ENCODE results near the gene RSBN1.

RSBN1 gene

DNA sequence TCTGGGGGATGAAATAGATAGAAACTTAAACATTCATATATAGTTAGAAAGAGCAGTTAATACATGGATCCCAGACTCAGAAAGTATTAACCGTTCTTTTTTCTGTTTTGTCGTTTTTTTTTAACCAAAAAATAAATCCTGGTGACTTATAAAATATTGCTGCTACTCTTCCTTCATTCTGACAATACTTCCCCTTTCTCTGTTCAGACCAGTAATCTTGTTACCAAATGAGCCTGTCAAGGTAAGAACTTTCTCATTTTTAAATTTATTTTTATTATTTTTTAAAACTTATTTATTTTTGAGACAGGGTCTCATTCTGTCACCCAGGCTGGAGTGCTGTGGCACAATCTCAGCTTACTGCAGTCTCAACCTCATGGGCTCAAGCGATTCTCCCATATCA is 45.5 kb upstream of the RSBN1 start:
- no peak overlapping the region for H3K4me2 ChIP-seq (ENCODE audit: low read length)
- peaks cover 53% of the 10 kb centered on the region for H3K36me3 ChIP-seq (ENCODE audit: insufficient read depth, low read length)
- H3K9ac ChIP-seq (ENCODE audit: low read length): no peak overlapping the region
- no peaks in the 10 kb centered on the region for H3K27me3 ChIP-seq (ENCODE audit: insufficient read depth, low read length)
- H3F3A ChIP-seq (ENCODE audit: insufficient read depth, low read length): no peaks in the 10 kb centered on the region
- H3K9me3 ChIP-seq (ENCODE audit: low read length): no peaks in the 10 kb centered on the region
- peaks cover 48% of the 10 kb centered on the region for H3K4me1 ChIP-seq (ENCODE audit: insufficient read depth, low read length, severe bottlenecking)
- TF ChIP-seq, protein P1, sequence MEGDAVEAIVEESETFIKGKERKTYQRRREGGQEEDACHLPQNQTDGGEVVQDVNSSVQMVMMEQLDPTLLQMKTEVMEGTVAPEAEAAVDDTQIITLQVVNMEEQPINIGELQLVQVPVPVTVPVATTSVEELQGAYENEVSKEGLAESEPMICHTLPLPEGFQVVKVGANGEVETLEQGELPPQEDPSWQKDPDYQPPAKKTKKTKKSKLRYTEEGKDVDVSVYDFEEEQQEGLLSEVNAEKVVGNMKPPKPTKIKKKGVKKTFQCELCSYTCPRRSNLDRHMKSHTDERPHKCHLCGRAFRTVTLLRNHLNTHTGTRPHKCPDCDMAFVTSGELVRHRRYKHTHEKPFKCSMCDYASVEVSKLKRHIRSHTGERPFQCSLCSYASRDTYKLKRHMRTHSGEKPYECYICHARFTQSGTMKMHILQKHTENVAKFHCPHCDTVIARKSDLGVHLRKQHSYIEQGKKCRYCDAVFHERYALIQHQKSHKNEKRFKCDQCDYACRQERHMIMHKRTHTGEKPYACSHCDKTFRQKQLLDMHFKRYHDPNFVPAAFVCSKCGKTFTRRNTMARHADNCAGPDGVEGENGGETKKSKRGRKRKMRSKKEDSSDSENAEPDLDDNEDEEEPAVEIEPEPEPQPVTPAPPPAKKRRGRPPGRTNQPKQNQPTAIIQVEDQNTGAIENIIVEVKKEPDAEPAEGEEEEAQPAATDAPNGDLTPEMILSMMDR (IDR thresholded peaks at IDR 0.05; ENCODE audit: low read length): no peak
- no peak for TF ChIP-seq EZH2 (IDR thresholded peaks at IDR 0.05; ENCODE audit: borderline replicate concordance, low read length)
- H3K79me2 ChIP-seq (ENCODE audit: insufficient read depth, low read length): peaks cover 11% of the 10 kb centered on the region; the same call in 1 of the 2 replicates
- no peaks in the 10 kb centered on the region for H4K20me1 ChIP-seq (ENCODE audit: insufficient read depth, low read length)
- H3K27ac ChIP-seq (ENCODE audit: low read depth, low read length, poor library complexity, severe bottlenecking): peak overlapping the region; percentile 72
- no peak overlapping the region for H3K4me3 ChIP-seq (ENCODE audit: low read depth, low read length, poor library complexity, severe bottlenecking)
- H2AFZ ChIP-seq (ENCODE audit: low read length): no peak overlapping the region
- H3K9me2 ChIP-seq (ENCODE audit: low read depth, low read length): no peaks in the 10 kb centered on the region

DNA sequence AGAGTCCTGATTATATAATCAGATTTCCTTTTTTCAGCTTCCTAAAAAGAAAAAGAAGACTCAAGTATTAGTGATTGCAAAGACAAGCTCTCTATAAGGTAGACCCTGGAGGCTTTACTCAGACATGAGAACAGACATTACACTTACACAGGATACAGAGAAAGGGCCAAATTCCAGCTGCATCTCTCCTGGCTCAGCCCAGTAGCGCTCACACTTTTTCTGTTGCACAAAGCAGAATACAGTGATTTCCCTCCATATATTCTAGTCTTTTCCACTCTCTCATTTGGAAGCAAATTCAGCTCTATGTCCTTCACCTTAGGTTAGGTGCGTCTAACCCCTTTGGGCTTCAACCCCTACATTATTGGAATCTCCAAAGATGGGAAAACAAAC is 44.1 kb upstream of the RSBN1 start:
- no peaks in the 10 kb centered on the region for H4K20me1 ChIP-seq (ENCODE audit: insufficient read depth, low read length)
- no peak overlapping the region for H2AFZ ChIP-seq (ENCODE audit: low read length)
- H3K4me2 ChIP-seq (ENCODE audit: low read length): no peak overlapping the region
- no peaks in the 10 kb centered on the region for H3K9me2 ChIP-seq (ENCODE audit: low read depth, low read length)
- peaks cover 64% of the 10 kb centered on the region for H3K36me3 ChIP-seq (ENCODE audit: insufficient read depth, low read length)
- peaks cover 35% of the 10 kb centered on the region for H3K4me1 ChIP-seq (ENCODE audit: insufficient read depth, low read length, severe bottlenecking)
- no peaks in the 10 kb centered on the region for H3K79me2 ChIP-seq (ENCODE audit: insufficient read depth, low read length)
- H3K4me3 ChIP-seq (ENCODE audit: low read depth, low read length, poor library complexity, severe bottlenecking): no peak overlapping the region
- H3K27me3 ChIP-seq (ENCODE audit: insufficient read depth, low read length): no peaks in the 10 kb centered on the region
- H3K27ac ChIP-seq (ENCODE audit: low read depth, low read length, poor library complexity, severe bottlenecking): no peak overlapping the region
- H3K9me3 ChIP-seq (ENCODE audit: low read length): no peaks in the 10 kb centered on the region
- no peaks in the 10 kb centered on the region for H3F3A ChIP-seq (ENCODE audit: insufficient read depth, low read length)
- no peak overlapping the region for H3K9ac ChIP-seq (ENCODE audit: low read length)
- TF ChIP-seq, protein P1 (IDR thresholded peaks at IDR 0.05; ENCODE audit: low read length): no peak
- TF ChIP-seq EZH2 (IDR thresholded peaks at IDR 0.05; ENCODE audit: borderline replicate concordance, low read length): no peak

DNA sequence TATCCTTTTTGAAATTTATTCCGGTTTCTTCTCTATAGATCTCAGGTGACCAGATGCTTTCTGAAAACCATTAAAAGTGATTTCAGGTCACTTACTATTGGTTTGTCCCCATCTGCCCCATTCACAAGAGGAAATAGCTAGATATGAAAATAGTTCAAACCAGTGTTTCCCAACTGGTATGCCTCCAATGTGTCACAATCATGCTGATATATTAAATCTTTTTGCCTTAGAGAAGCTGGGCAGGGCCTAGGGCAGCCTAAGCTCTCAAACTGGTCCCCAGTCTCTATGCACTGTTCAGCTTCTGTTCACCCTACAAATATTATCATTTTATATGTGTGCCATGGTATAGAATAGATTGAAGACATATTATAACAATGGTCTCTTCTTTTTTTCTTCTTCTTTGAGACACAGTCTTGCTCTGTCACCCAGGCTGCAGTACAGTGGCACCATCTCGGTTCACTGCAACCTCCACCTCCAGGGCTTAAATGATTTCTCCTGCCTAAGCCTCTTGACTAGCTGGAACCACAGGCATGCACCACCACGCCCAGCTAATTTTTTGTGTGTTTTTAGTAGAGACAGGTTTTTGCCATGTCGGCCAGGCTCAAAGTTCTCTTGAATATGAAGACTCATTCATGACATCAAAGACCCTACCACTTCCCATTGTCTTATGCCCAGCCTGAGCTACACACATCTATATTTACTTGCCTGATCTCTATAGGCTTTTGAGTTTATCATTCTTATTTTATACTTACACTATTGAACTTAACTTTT is 43.5 kb upstream of the RSBN1 start:
- Histone ChIP-seq H4K20me1 (ENCODE audit: insufficient read depth, low read length) (no peaks in the 10 kb centered on the region), H3F3A (ENCODE audit: insufficient read depth, low read length) (no peaks in the 10 kb centered on the region), H3K79me2 (ENCODE audit: insufficient read depth, low read length) (no peaks in the 10 kb centered on the region), H3K9me3 (ENCODE audit: low read length) (no peaks in the 10 kb centered on the region), H3K9ac (ENCODE audit: low read length) (no peak overlapping the region), H3K27me3 (ENCODE audit: insufficient read depth, low read length) (no peaks in the 10 kb centered on the region), H3K4me3 (ENCODE audit: low read depth, low read length, poor library complexity, severe bottlenecking) (no peak overlapping the region), H2AFZ (ENCODE audit: low read length) (no peak overlapping the region), H3K36me3 (ENCODE audit: insufficient read depth, low read length) (peaks cover 70% of the 10 kb centered on the region), H3K27ac (ENCODE audit: low read depth, low read length, poor library complexity, severe bottlenecking) (no peak overlapping the region), H3K4me2 (ENCODE audit: low read length) (no peak overlapping the region), H3K4me1 (ENCODE audit: insufficient read depth, low read length, severe bottlenecking) (peaks cover 29% of the 10 kb centered on the region), H3K9me2 (ENCODE audit: low read depth, low read length) (no peaks in the 10 kb centered on the region)
- no peak for TF ChIP-seq EZH2 (IDR thresholded peaks at IDR 0.05; ENCODE audit: borderline replicate concordance, low read length)
- TF ChIP-seq, protein P1 (IDR thresholded peaks at IDR 0.05; ENCODE audit: low read length): no peak
